ENCODE data around the gene RBM10. TPM values are rescaled to one million over a fixed set of nuclear protein-coding genes. Genes with fewer than 3 reads are reported as not detected.

The RBM10 gene
- total RNA-seq, 1 experiment from 2014 or later: 41.0 TPM

DNA sequence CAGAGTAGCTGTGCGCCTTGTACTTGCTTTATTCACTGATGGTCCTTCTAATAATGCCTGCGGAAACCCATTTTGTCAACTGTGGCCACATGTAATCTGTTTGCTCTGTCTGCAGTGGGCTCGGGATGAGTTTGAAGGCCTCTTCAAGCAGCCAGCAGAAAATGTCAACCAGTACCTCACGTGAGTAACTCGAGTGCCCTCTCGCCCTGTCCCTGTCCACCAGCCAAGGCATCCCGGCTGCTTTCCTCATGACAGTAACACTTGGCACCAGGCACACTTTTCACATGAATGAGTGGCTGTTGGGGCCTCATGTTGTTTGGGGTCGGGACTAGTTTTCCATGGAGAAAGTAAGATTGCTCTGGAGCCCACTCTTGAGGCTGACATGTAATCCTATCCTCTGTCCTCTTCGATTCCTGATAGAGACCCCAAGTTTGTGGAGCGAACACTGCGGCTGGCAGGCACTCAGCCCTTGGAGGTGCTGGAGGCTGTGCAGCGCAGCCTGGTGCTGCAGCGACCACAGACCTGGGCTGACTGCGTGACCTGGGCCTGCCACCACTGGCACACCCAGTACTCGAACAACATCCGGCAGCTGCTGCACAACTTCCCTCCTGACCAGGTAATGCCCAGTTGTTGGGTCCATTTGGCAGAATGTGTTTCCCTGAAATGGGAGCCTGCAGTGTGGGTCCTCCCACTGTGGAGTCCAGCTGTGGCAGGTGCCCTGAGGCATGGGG is 64.7 kb downstream of the RBM10 start:
- Histone ChIP-seq H3K4me1 (no peaks in the 10 kb centered on the region), H3K27me3 (replicated peaks; ENCODE audit: control insufficient read depth, insufficient read depth, low read length) (no peaks in the 10 kb centered on the region), H3K4me3 (ENCODE audit: low read depth, low read length) (no peak overlapping the region), H3K36me3 (ENCODE audit: control insufficient read depth, insufficient read depth, low read length) (peaks cover 1% of the 10 kb centered on the region), H3K9me3 (no peaks in the 10 kb centered on the region)
- H3K27me3 Mint-ChIP-seq (ENCODE audit: insufficient read depth, unreplicated experiment): no peaks in the 10 kb centered on the region
- no peak overlapping the region for H3K4me3 Mint-ChIP-seq (ENCODE audit: unreplicated experiment)
- no peaks in the 10 kb centered on the region for H3K9me3 Mint-ChIP-seq (ENCODE audit: unreplicated experiment)
- intact Hi-C loops (cut with micrococcal nuclease; ENCODE audit: unreplicated experiment): loop anchor here (10.0 kb wide), 1 partner anchor 445 kb away; the partner anchor contains the start of genes ELK1 and UXT
- DNase-seq: no peak
- TF ChIP-seq, protein P1, sequence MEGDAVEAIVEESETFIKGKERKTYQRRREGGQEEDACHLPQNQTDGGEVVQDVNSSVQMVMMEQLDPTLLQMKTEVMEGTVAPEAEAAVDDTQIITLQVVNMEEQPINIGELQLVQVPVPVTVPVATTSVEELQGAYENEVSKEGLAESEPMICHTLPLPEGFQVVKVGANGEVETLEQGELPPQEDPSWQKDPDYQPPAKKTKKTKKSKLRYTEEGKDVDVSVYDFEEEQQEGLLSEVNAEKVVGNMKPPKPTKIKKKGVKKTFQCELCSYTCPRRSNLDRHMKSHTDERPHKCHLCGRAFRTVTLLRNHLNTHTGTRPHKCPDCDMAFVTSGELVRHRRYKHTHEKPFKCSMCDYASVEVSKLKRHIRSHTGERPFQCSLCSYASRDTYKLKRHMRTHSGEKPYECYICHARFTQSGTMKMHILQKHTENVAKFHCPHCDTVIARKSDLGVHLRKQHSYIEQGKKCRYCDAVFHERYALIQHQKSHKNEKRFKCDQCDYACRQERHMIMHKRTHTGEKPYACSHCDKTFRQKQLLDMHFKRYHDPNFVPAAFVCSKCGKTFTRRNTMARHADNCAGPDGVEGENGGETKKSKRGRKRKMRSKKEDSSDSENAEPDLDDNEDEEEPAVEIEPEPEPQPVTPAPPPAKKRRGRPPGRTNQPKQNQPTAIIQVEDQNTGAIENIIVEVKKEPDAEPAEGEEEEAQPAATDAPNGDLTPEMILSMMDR (IDR thresholded peaks at IDR 0.05; ENCODE audit: insufficient read depth in 1 of 2, low read depth in 1 of 2, low read length in 1 of 2, severe bottlenecking in 1 of 2, unreplicated experiment in 1 of 2): no peak
- POLR2A ChIA-PET: interaction anchor here (0.5 kb wide), 1 partner anchor 24 kb away, joined by 4 read pairs; no protein-coding TSS in a partner anchor
- CTCF ChIA-PET: no interaction called here
- no TSS peak for BruUV-seq (replicated peaks)
- peaks cover 81% of the 10 kb centered on the region for H3K36me3 Mint-ChIP-seq (ENCODE audit: insufficient read depth, unreplicated experiment)
- H3K4me1 Mint-ChIP-seq (ENCODE audit: low read depth, unreplicated experiment): peaks cover 6% of the 10 kb centered on the region
- H3K27ac Mint-ChIP-seq (ENCODE audit: unreplicated experiment): no peak overlapping the region

GRCh38 chrX:47210661-47211425 is 65.8 kb downstream of the RBM10 start:
- Histone ChIP-seq H3K9me3 (no peaks in the 10 kb centered on the region), H3K4me3 (ENCODE audit: low read depth, low read length) (no peak overlapping the region), H3K27me3 (replicated peaks; ENCODE audit: control insufficient read depth, insufficient read depth, low read length) (no peaks in the 10 kb centered on the region), H3K4me1 (no peaks in the 10 kb centered on the region), H3K36me3 (ENCODE audit: control insufficient read depth, insufficient read depth, low read length) (peaks cover 3% of the 10 kb centered on the region)
- intact Hi-C loops (cut with micrococcal nuclease; ENCODE audit: unreplicated experiment): loop anchor here (10.0 kb wide), 1 partner anchor 444 kb away; the partner anchor contains the start of genes ELK1 and UXT
- Mint-ChIP-seq H3K27me3 (ENCODE audit: insufficient read depth, unreplicated experiment) (no peaks in the 10 kb centered on the region), H3K4me1 (ENCODE audit: low read depth, unreplicated experiment) (peaks cover 8% of the 10 kb centered on the region), H3K36me3 (ENCODE audit: insufficient read depth, unreplicated experiment) (peaks cover 80% of the 10 kb centered on the region), H3K9me3 (ENCODE audit: unreplicated experiment) (no peaks in the 10 kb centered on the region), H3K27ac (ENCODE audit: unreplicated experiment) (no peak overlapping the region), H3K4me3 (ENCODE audit: unreplicated experiment) (no peak overlapping the region)
- TF ChIP-seq, protein P1 (IDR thresholded peaks at IDR 0.05; ENCODE audit: insufficient read depth in 1 of 2, low read depth in 1 of 2, low read length in 1 of 2, severe bottlenecking in 1 of 2, unreplicated experiment in 1 of 2): no peak
- ChIA-PET POLR2A (interaction anchor here (0.5 kb wide), 1 partner anchor 22 kb away, joined by 4 read pairs; no protein-coding TSS in a partner anchor), CTCF (no interaction called here)
- DNase-seq: no peak
- no TSS peak for BruUV-seq (replicated peaks)
